Urothelium cell line (cell line): Measurements from ENCODE around the gene NIFK.
A peak's percentile ranks its signal among the peaks of the same experiment; 100 is the strongest.
"Not testable (repeated sequence)": the region's sequence is repeated elsewhere in the genome, so short reads cannot be mapped to it uniquely, and the experiment has no call there.

Experiments used
- DNase-seq: peaks from one replicate; pipeline ENCODE4 v3.0.0; 2011; ENCODE audit warnings: low spot score, mixed read lengths
- FAIRE-seq: peaks from 2 replicates; lab custom pipeline; 2011; peaks lifted over from hg19 to GRCh38; lab: Jason Lieb, UNC

The NIFK gene

GRCh38 chr2:121735518-121736074 is 1.1 kb downstream of the NIFK start:
- FAIRE-seq: no peak
- no peak for DNase-seq

DNA sequence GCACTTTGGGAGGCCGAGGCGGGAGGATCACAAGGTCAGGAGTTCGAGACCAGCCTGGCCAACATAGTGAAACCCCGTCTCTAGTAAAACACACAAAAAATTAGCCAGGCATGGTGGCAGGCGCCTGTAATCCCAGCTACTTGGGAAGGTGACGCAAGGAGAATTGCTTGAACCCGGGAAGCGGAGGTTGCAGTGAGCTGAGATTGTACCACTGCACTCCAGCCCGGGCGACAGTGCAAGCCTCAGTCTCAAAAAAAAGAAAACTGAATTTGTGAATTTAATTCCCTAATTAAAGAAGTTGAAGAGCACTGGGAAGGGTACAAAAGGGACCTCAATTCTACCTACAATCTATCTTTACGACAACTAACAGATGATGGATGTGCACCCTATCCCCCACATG is 2.1 kb downstream of the NIFK start:
- DNase-seq, FAIRE-seq: not testable (repeated sequence)

GRCh38 chr2:121731366-121731765 is 5.3 kb downstream of the NIFK start:
- DNase-seq: no peak
- no peak for FAIRE-seq

- no peak for FAIRE-seq
Measured at GRCh38 chr2:121727950-121728349, 8.7 kb downstream of the NIFK start.

GRCh38 chr2:121727332-121727731 is 9.3 kb downstream of the NIFK start:
- FAIRE-seq: no peak
- no peak for DNase-seq

More at GRCh38 chr2:121727950-121728349, 8.7 kb downstream of the NIFK start:
- DNase-seq: no peak

DNA sequence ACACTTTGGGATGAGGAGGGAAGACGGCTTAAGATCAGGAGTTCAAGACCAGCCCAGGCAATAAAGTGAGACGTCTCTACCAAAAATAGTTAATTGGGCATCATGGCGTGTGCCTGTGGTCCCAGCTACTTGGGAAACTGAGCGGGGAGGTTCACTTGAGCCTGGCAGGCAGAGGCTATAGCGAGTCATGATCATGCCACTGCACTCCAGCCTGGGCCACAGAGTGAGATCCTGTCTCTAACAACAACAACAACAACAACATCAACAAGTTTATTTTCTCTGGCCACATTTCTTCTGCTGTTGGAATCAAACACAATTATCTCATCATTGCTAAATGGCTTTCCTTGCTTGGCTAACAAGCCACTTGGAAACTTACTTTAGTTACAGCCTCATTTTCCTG is 13.4 kb downstream of the NIFK start:
- FAIRE-seq (no peak), DNase-seq (no peak)

DNA sequence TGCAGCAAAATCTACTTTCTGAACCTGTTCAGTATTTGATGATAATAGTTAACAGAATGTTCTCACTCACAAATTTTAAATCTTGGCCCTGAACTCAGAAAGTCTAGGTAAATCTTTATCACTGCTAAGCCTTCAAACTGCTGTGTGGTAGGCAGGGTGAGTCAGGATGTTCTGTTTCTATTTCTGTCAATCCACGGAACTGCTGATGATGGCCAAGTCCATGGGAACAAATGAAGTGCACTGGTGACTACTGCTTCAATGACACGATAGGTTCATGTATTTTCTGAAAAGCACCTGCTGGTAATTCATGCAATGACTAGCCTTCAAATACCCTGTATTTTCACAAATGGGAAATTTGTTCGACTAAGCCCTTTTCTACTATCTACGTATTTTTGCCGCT is 14.2 kb downstream of the NIFK start:
- FAIRE-seq (no peak), DNase-seq (peak; percentile 65)

DNA sequence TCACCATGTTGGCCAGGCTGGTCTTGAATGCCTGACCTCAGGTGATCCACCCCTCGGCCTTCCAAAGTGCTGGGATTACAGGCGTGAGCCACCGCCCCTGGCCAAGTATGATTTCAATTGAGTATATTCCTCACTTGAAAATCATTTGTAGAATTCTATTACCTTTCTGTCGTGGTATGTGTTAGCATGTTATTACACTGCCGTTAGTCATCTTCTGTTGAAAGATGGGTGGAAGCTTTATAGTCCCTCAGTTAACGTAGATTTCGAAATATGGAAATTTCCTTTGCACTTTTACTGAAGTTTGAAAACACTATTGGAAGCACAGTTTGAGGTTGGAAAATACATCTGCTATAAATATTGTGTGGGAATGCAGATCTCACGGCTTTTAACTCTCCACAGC is 14.7 kb downstream of the NIFK start:
- DNase-seq (no peak), FAIRE-seq (no peak)

DNA sequence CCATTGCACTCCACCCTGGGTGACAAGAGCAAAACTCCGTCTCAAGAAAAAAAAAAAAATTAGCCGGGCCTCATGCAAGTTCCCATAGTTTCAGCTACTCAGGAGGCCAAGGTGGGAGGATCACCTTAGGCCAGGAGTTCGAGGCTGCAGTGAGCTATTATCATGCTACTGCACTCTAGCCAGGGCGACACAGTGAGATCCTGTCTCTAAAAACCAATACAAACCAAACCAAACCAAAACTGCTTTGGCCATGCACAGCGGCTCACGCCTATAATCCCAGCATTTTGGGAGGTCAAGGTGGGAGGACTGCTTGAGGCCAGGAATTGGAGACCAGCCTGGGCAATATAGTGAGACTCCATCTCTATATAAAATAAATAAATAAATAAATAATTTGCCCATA is 19.1 kb downstream of the NIFK start:
- DNase-seq: no peak
- no peak for FAIRE-seq

DNA sequence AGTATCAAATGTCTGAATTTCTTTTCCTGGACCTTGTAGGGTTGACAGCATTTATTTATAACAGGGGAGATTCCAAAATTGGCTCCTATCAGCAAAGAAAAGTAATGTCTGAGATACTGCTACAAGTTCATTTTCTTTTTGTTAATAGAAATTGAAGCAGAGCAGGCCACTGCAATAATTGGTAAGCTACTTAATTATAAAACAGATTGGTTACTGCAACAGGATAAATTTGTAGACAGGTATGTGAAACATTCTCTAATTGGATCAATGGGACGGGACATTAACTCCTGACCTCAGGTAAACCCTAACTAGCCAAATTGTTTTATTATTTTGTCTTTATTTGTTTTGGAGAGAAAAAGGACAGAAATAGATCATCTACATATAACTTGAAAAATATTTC is 20.5 kb downstream of the NIFK start:
- DNase-seq (no peak), FAIRE-seq (no peak)

DNA sequence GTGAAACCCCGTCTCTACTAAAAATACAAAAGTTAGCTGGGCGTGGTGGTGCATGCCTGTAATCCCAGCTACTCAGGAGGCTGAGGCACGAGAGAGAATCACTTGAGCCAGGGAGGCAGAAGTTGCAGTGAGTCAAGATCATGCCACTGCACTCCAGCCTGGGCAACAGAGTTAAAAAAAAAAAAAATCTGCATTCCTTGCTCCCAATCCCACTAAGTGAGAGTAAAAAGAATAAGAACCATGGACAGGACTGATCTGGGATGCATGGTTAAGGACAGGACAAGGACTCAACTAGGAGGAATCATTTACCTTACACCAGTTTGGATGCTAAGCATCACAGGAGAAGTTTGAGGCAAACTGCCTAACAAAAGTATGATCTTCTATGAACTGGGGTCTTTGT is 25.2 kb downstream of the NIFK start:
- not testable (repeated sequence) for FAIRE-seq, DNase-seq

- FAIRE-seq (peak; percentile 83), DNase-seq (no peak)
Measured at GRCh38 chr2:121710470-121711170, 26.1 kb downstream of the NIFK start.

DNA sequence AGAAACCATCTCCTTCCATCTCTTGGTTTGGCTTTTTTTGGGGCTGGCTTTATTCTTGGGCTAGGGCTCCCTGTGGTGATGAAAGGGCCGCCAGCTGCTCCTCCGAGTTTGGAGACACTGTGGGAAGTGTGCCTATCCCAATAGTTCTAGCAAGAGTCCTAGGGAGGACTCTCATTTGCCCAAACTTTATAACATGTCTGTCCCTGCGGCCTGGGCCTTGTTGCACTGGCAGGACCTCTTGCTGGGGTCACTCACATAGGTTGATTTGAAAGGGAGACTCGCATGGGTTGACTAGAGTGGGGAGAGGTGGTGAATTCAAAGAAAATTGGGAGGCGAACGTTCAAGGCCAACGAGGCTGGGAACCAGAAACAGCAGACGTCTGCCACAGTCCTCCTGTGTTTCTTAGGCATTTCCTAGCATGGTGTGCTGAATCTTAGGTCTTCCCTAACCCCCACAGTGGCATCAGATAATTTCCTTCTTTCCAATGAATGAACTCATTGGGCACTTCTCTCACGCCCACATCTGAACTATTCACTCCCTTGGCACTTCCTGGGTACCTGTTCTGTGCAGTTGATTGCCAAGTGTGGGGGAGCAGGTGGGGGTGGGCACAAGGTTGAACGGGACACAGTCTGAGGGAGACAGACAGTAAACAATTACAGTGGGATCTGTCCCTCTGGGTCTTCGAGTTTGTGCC is 26.8 kb downstream of the NIFK start:
- FAIRE-seq (no peak), DNase-seq (no peak)

DNA sequence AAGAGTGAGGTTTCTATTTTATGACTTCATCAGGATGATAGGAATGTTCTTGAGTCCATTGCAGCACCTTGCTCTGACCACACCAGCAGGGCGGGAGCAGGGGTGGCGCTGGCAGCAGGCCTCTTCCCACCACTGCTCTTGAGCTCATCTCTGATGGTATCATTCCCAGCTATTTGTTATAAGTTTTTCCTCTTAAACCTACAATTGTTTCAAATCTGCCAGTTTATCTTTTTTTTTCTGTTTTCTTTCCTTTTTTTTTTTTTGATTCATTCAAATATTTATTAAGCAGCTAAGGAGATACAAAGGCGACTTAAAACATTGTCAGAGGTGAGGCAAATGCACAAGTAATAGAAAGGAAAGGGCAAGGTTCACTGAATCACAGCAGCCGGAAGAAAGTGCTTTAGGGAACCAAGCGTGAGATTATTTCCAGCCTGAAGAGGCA is 28.7 kb downstream of the NIFK start:
- FAIRE-seq (no peak), DNase-seq (peak; percentile 69)

- no peak for FAIRE-seq
- DNase-seq: no peak
Measured at GRCh38 chr2:121707344-121707919, 29.2 kb downstream of the NIFK start.

DNA sequence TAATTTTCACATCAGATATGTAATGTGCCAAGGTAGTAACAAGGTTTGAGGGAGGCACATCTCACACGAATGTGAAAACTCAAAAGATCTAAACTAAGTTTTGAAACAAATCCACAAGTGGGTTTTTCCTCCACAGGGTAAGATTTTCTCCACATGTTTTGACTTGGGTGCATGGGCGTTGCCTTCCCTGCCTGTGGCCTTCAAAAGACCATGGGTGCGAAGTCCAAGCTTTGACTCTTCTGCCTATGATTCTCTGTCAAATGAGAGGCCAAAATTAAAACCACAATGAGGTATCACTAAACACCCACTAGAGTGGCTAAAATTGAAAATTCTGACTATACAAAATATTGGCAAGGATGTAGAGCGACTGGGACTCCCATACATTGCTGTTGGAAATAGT is 30.7 kb downstream of the NIFK start:
- DNase-seq (no peak), FAIRE-seq (no peak)

DNA sequence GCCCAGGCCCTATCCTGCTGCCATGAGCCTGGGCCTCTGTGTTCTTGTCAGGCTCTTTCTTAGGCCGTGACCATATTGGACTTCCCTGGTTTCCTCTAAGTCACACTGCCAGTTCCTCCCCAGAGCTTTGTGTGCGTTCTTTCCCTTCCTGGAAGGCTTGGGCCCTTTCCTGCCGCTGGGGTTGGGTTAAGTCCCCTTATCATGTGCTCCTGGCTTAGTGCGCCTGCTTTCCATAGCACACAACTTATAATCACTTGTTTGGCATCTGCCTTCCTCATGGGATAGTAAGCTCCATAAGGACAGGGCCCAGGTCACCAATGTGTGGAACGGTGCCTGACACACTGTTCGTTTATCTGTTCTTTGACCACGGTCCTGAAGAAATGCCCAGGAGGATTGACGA is 31.3 kb downstream of the NIFK start:
- FAIRE-seq: no peak
- DNase-seq: no peak

- FAIRE-seq, DNase-seq: not testable (repeated sequence)
Measured at GRCh38 chr2:121701761-121702160, 34.9 kb downstream of the NIFK start.

DNA sequence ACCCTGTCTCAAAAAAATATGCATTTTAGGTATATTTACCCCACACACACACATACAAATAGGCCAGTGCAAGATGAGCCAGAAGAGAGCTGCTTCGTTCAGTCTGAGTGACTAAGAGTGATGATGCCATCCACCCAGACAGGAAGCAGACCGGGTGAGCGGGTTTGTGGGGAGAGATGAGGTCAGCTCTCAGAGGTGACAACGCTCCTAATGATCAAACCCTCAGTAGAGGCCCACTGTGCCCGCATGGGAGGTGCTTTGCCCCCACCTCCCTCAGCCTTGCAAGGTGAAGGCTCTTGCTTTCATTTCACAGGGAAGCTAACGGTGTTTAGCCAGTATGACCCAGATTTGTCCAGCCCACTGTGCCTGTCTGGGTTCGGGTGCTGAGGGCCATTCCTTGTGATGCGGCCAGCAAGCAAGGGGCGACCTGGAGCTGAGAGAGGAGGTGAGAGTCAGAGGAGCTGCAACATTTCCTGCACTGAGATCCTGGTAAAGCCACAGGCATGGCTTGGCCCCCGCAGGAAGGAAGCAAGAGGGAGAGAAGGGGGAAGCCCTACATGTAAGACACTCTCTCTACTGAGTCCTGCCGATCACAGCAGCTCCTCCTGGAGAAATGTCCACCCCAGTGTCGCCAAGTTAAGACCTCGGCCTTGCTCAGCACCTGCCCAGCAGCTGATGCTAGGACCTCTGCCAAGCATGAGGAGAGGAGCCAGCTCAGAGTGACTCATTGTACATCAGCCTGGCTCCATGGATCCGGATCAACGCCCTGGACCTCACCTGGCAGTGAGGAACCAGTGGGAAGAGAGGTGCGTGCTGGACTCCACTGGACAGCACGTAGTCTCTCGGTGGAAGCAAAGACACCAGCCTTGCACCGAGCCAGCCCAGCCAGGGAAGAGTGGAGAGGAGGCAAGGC is 37.0 kb downstream of the NIFK start:
- DNase-seq: peak; percentile 93

GRCh38 chr2:121698318-121698930 is 38.3 kb downstream of the NIFK start:
- FAIRE-seq (no peak), DNase-seq (no peak)

More for the DNA sequence above, 37.0 kb downstream of the NIFK start:
- peak; percentile 5 for FAIRE-seq
